Chondrocyte (in vitro differentiated cells): ENCODE data around the gene MC1R. TPM values are rescaled to one million over a fixed set of nuclear protein-coding genes. Genes with fewer than 3 reads are reported as not detected.

Experiments
- DNase-seq: peaks from one replicate; pipeline ENCODE4 v3.0.0; 2021; ENCODE audit warnings: mixed read lengths, low spot score
- H3K27ac Mint-ChIP-seq: one replicate; pipeline ENCODE4 v1.8.0; 2021; ENCODE audit warnings: mild to moderate bottlenecking, moderate library complexity, mixed read lengths; ENCODE audit not compliant: unreplicated experiment
- H3K27me3 Mint-ChIP-seq: 2 replicates; pipeline ENCODE4 v1.8.0; 2021; ENCODE audit warnings: low read depth, mixed read lengths
- H3K36me3 Mint-ChIP-seq: 2 replicates; pipeline ENCODE4 v1.8.0; 2021; ENCODE audit warnings: low read depth, mixed read lengths
- H3K4me1 Mint-ChIP-seq: 2 replicates; pipeline ENCODE4 v1.8.0; 2021; ENCODE audit warnings: low read depth, mild to moderate bottlenecking, mixed read lengths
- H3K4me3 Mint-ChIP-seq: one replicate; pipeline ENCODE4 v1.8.0; 2021; ENCODE audit warnings: mild to moderate bottlenecking, moderate library complexity, mixed read lengths; ENCODE audit not compliant: unreplicated experiment
- H3K9me3 Mint-ChIP-seq: 2 replicates; pipeline ENCODE4 v1.8.0; 2021; ENCODE audit warnings: low read depth, mixed read lengths
- CTCF ChIP-seq: fragments of 200-600 bp; sonication (generic); IDR thresholded peaks from 2 replicates; pipeline ENCODE4 v1.5.0; 2021; ENCODE audit warnings: antibody characterized with exemption, mild to moderate bottlenecking, moderate library complexity
- total RNA-seq: library from RNA; stranded (reverse); gene quantifications from 3 replicates; pipeline ENCODE4 v1.2.1, GENCODE V29; 2021

Gene MC1R
- total RNA-seq, 1 donor from 2014 or later, result 4.2 TPM

- Mint-ChIP-seq H3K27me3 (no peaks in the 10 kb centered on the region), H3K9me3 (no peaks in the 10 kb centered on the region), H3K27ac (no peak overlapping the region), H3K4me3 (no peak overlapping the region), H3K4me1 (peaks cover 27% of the 10 kb centered on the region), H3K36me3 (peaks cover 4% of the 10 kb centered on the region)
- no peak for DNase-seq
- no peak for TF ChIP-seq CTCF
Measured at GRCh38 chr16:89969741-89970410, 51.2 kb downstream of the MC1R start.

Other genes starting within 250 kb of the MC1R start
- gene CDK10, start 232.2 kb upstream of the MC1R start, total RNA-seq, result 43.7 to 63.0 TPM (median 45.8 TPM) in 3 replicates
- 7.0 to 10.3 TPM (median 9.3 TPM) in 3 replicates for gene SPATA2L, start 217.2 kb upstream of the MC1R start, total RNA-seq
- gene VPS9D1, start 198.0 kb upstream of the MC1R start, total RNA-seq, result 20.3 to 26.6 TPM (median 20.4 TPM) in 3 replicates
- 16.2 to 23.0 TPM (median 17.4 TPM) in 3 replicates for gene ZNF276, start 197.3 kb upstream of the MC1R start, total RNA-seq
- 5.9 to 20.2 TPM (median 6.5 TPM) in 3 replicates for gene FANCA, start 102.2 kb upstream of the MC1R start, total RNA-seq
- 1.4 to 3.2 TPM (median 1.4 TPM) in 3 replicates for gene SPIRE2, start 90.4 kb upstream of the MC1R start, total RNA-seq
- gene TCF25, start 45.3 kb upstream of the MC1R start, total RNA-seq, result 200 to 237 TPM (median 212 TPM) in 3 replicates
- 97.1 to 117 TPM (median 104 TPM) in 3 replicates for gene TUBB3, start 4.5 kb downstream of the MC1R start, total RNA-seq
- 69.0 to 77.4 TPM (median 70.4 TPM) in 3 replicates for gene DEF8, start 29.9 kb downstream of the MC1R start, total RNA-seq
- 2.8 to 3.7 TPM (median 3.0 TPM) in 3 replicates for gene DBNDD1, start 100.6 kb downstream of the MC1R start, total RNA-seq
- gene PRDM7, start 158.5 kb downstream of the MC1R start, total RNA-seq, result not detected in 3 replicates